GM23338 (cell line): ENCODE measurements around the gene TTC31. TPM values are rescaled to one million over a fixed set of nuclear protein-coding genes. Genes with fewer than 3 reads are reported as not detected.
A peak's percentile ranks its signal among the peaks of the same experiment; 100 is the strongest.

Experiments used
- ATAC-seq: fragments of 200-7000 bp; cut with Tn5 transposase; 3 replicates; pipeline ENCODE4 v1.9.1; 2020
- DNase-seq: peaks from one replicate; pipeline ENCODE4 v3.0.0-alpha.2; 2015; ENCODE audit warnings: low spot score
- H2AFZ ChIP-seq: fragments of 200-600 bp; sonication (generic); 2 replicates; pipeline ENCODE4 v1.8.0; 2016; ENCODE audit warnings: antibody characterized with exemption, mild to moderate bottlenecking, moderate library complexity
- H3F3A ChIP-seq: fragments of 200-600 bp; sonication (generic); replicated peaks from 2 replicates; pipeline ENCODE4 v1.8.0; 2017; ENCODE audit warnings: antibody characterized with exemption, mixed run types, low read depth
- H3K27ac ChIP-seq: fragments of 200-600 bp; sonication (generic); 2 replicates; pipeline ENCODE4 v1.6.1; 2016; ENCODE audit warnings: low read depth
- H3K27me3 ChIP-seq: fragments of 200-600 bp; sonication (generic); 2 replicates; pipeline ENCODE4 v1.8.0; 2016; ENCODE audit warnings: mild to moderate bottlenecking, mixed run types, moderate library complexity; ENCODE audit not compliant: insufficient read depth
- H3K36me3 ChIP-seq: fragments of 200-600 bp; sonication (generic); 2 replicates; pipeline ENCODE4 v1.8.0; 2016; ENCODE audit warnings: mild to moderate bottlenecking; ENCODE audit not compliant: insufficient read depth
- H3K4me1 ChIP-seq: fragments of 200-600 bp; sonication (generic); 2 replicates; pipeline ENCODE4 v1.8.0; 2016; ENCODE audit warnings: mild to moderate bottlenecking, moderate library complexity; ENCODE audit not compliant: insufficient read depth
- H3K4me2 ChIP-seq: fragments of 200-600 bp; sonication (generic); 2 replicates; pipeline ENCODE4 v1.7.1; 2017; ENCODE audit warnings: mixed run types
- H3K4me3 ChIP-seq: fragments of 200-600 bp; sonication (generic); 2 replicates; pipeline ENCODE4 v1.6.1; 2016; ENCODE audit warnings: mixed run types
- H3K79me2 ChIP-seq: fragments of 200-600 bp; sonication (generic); replicated peaks from 2 replicates; pipeline ENCODE4 v1.8.0; 2017; ENCODE audit warnings: mild to moderate bottlenecking; ENCODE audit not compliant: insufficient read depth
- H3K9me2 ChIP-seq: fragments of 200-600 bp; sonication (generic); 2 replicates; pipeline ENCODE4 v1.8.0; 2017; ENCODE audit not compliant: insufficient read depth
- H4K20me1 ChIP-seq: fragments of 200-600 bp; sonication (generic); replicated peaks from 2 replicates; pipeline ENCODE4 v1.8.0; 2017; ENCODE audit warnings: mild to moderate bottlenecking; ENCODE audit not compliant: insufficient read depth
- H3K27ac Mint-ChIP-seq: 2 replicates; pipeline ENCODE4 v1.8.0; 2020; ENCODE audit warnings: inconsistent platforms, mild to moderate bottlenecking, moderate library complexity, mixed read lengths
- H3K27me3 Mint-ChIP-seq: 3 replicates; pipeline ENCODE4 v1.8.0; 2022; ENCODE audit warnings: low read depth, mild to moderate bottlenecking, moderate library complexity, mixed read lengths, inconsistent platforms; ENCODE audit not compliant: insufficient read depth, poor library complexity
- H3K36me3 Mint-ChIP-seq: 3 replicates; pipeline ENCODE4 v1.8.0; 2021; ENCODE audit warnings: low read depth, mild to moderate bottlenecking, inconsistent platforms, moderate library complexity, mixed read lengths
- H3K4me1 Mint-ChIP-seq: 3 replicates; pipeline ENCODE4 v1.8.0; 2020; ENCODE audit warnings: mild to moderate bottlenecking, inconsistent platforms, mixed read lengths
- H3K4me3 Mint-ChIP-seq: 3 replicates; pipeline ENCODE4 v1.8.0; 2021; ENCODE audit warnings: moderate library complexity, mild to moderate bottlenecking, inconsistent platforms, mixed read lengths
- H3K9me3 Mint-ChIP-seq: 3 replicates; pipeline ENCODE4 v1.8.0; 2020; ENCODE audit warnings: moderate library complexity, mild to moderate bottlenecking, inconsistent platforms, mixed read lengths
- CREB1 ChIP-seq: fragments of 250-450 bp; sonication (Bioruptor Pico); IDR thresholded peaks from 2 replicates; pipeline ENCODE4 v1.5.0; 2020; ENCODE audit warnings: low read depth, mild to moderate bottlenecking, moderate library complexity
- EZH2 ChIP-seq: fragments of 200-600 bp; sonication (generic); IDR thresholded peaks from one replicate; pipeline ENCODE4 v1.8.0; 2017; ENCODE audit warnings: antibody characterized with exemption, mild to moderate bottlenecking, low read depth; ENCODE audit not compliant: unreplicated experiment
- NANOG ChIP-seq: IDR thresholded peaks from 2 replicates; pipeline ENCODE4 v1.6.1; 2016; ENCODE audit warnings: antibody characterized with exemption, borderline replicate concordance
- POLR2AphosphoS5 ChIP-seq: IDR thresholded peaks from 2 replicates; pipeline ENCODE4 v1.6.1; 2016; ENCODE audit warnings: antibody characterized with exemption, low read depth
- ZNF114 ChIP-seq: fragments of 250-450 bp; sonication (Bioruptor Pico); IDR thresholded peaks from 2 replicates; pipeline ENCODE4 v1.5.0; 2020; ENCODE audit warnings: mild to moderate bottlenecking, moderate library complexity
- ZNF331 ChIP-seq: fragments of 250-450 bp; sonication (Bioruptor Pico); IDR thresholded peaks from 2 replicates; pipeline ENCODE4 v1.5.0; 2020; ENCODE audit warnings: low read depth, mild to moderate bottlenecking, moderate library complexity
- polyA plus RNA-seq: library from polyadenylated mRNA; unstranded; fragments of >200 nt; fragmentation: Nextera tagmentation; extraction: Ambion mirVana; gene quantifications from 2 replicates; pipeline ENCODE4 v1.2.1, GENCODE V29; 2016
- total RNA-seq: library from RNA; depleted of rRNA; stranded (reverse); fragments of >200 nt; shearing (Covaris generic); gene quantifications from 2 replicates; pipeline ENCODE4 v1.2.3, GENCODE V29; 2014
- TF ChIP-seq, protein P1 (sequence below), 2 experiments: fragments of 200-600 bp in 1 of 2; sonication (generic) in 1 of 2; conservative IDR thresholded peaks; 2 replicates each; pipeline versions ENCODE4 v1.5.1 to v1.6.1; 2016 to 2017; ENCODE audit warnings: antibody characterized with exemption in 2 of 2, low read depth in 2 of 2, mild to moderate bottlenecking in 2 of 2, moderate library complexity in 1 of 2
- TF ChIP-seq, protein P2 (sequence below): IDR thresholded peaks from one replicate; pipeline ENCODE4 v1.6.1; 2018; ENCODE audit warnings: antibody characterized with exemption; ENCODE audit not compliant: unreplicated experiment
- TF ChIP-seq, protein P3 (sequence below): IDR thresholded peaks from 2 replicates; pipeline ENCODE4 v1.6.1; 2016; ENCODE audit warnings: antibody characterized with exemption

The TTC31 gene
- total and polyA plus RNA-seq, 2 experiments from 2014 or later, result 15.8 to 29.2 TPM

DNA sequence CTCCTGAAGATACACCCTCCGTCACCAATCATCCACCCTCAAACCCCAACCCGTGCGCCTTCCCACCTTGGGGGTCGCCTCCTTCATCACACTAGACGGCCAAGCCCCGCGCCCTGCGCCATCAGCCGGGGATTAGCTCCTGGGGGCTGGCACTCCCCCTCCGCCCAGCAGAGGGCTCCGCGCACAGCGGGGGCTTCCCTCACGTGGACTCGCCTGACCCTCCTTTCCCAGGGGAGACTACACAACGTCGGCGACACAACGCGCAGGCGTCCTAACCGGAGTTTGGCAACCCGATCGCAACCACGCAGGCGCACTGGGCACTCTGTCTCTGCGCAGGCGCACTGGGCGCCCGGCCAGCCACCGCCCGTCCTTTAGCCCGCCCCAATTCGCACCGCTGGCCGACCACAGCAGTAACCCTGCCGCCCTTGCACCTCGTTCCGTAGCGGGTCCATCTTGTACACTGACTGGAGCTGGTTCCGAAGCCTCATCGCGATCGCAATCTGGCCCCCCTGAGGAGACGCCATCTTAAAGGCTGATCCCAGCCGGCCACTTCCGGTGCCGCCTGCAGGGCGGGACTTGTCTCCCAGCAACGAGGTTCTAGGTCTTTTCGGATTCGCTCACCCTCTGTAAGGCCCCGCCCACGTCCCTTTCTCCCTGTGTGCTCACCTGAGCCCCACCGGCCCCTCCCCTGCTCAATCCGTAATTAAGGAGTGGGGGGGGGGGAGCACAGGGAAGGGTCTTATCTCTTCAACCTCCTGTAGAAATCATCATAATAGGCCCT is 24.5 kb downstream of the TTC31 start, which contains the start of gene PCGF1 (continued):
- TF ChIP-seq, protein P1, sequence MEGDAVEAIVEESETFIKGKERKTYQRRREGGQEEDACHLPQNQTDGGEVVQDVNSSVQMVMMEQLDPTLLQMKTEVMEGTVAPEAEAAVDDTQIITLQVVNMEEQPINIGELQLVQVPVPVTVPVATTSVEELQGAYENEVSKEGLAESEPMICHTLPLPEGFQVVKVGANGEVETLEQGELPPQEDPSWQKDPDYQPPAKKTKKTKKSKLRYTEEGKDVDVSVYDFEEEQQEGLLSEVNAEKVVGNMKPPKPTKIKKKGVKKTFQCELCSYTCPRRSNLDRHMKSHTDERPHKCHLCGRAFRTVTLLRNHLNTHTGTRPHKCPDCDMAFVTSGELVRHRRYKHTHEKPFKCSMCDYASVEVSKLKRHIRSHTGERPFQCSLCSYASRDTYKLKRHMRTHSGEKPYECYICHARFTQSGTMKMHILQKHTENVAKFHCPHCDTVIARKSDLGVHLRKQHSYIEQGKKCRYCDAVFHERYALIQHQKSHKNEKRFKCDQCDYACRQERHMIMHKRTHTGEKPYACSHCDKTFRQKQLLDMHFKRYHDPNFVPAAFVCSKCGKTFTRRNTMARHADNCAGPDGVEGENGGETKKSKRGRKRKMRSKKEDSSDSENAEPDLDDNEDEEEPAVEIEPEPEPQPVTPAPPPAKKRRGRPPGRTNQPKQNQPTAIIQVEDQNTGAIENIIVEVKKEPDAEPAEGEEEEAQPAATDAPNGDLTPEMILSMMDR (conservative IDR thresholded peaks at IDR 0.05; ENCODE audit: low read depth in 2 of 2), result peak; percentile 37 to 77
- no peak for TF ChIP-seq ZNF331 (CRISPR knock-in tag)

DNA sequence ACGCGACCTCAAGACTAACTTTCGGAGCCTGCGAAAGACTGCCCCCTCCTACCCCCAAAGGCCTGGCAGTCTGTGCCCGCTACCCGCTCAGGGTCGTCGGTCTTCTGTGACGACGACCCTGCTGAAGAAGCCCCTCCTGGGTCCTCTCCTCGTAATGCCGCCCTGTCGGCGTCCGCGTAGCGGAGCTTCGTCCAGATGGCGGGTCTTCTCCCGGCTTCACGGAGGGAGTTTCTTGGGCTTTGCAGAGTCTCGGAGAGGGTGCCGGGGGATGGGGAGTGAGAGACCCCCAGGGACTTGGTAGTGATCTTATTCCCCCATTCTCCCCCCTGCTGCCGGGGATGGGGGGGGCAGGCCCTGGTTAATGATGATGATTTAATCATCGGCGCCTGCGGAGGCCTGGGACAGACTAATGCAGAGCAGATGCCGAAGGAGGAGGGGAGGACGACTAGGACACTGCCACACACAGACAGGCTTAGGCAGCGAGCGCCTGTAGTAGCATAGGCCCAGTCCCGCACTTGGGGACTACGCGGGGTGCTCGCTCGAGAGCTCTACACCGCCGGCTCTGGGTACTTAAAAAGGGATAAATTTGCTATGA is 25.1 kb downstream of the TTC31 start:
- H3F3A ChIP-seq, result peaks cover 9% of the 10 kb centered on the region
- DNase-seq, result peak; percentile 69
- H3K27ac Mint-ChIP-seq, result peak overlapping the region; percentile 99
- peaks cover 30% of the 10 kb centered on the region for H3K4me1 Mint-ChIP-seq
- peak overlapping the region; percentile 83 for H2AFZ ChIP-seq
- no peaks in the 10 kb centered on the region for H3K9me2 ChIP-seq
- H3K79me2 ChIP-seq, result peaks cover 8% of the 10 kb centered on the region
- peaks cover 92% of the 10 kb centered on the region for H3K27me3 ChIP-seq
- H3K4me3 Mint-ChIP-seq, result peak overlapping the region; percentile 98
- H4K20me1 ChIP-seq, result peaks cover 3% of the 10 kb centered on the region
- H3K4me2 ChIP-seq, result peak overlapping the region; percentile 86
- peaks cover 20% of the 10 kb centered on the region for H3K4me1 ChIP-seq
- peak overlapping the region; percentile 78 for H3K27ac ChIP-seq
- H3K9me3 Mint-ChIP-seq, result peaks cover 10% of the 10 kb centered on the region
- peak overlapping the region; percentile 79 for H3K4me3 ChIP-seq
- H3K36me3 ChIP-seq, result peaks cover 7% of the 10 kb centered on the region; the same call in 1 of the 2 replicates
- ATAC-seq, result peak; percentile 54
- H3K36me3 Mint-ChIP-seq, result peaks cover 28% of the 10 kb centered on the region
- peaks cover 96% of the 10 kb centered on the region for H3K27me3 Mint-ChIP-seq
- TF ChIP-seq, protein P2, sequence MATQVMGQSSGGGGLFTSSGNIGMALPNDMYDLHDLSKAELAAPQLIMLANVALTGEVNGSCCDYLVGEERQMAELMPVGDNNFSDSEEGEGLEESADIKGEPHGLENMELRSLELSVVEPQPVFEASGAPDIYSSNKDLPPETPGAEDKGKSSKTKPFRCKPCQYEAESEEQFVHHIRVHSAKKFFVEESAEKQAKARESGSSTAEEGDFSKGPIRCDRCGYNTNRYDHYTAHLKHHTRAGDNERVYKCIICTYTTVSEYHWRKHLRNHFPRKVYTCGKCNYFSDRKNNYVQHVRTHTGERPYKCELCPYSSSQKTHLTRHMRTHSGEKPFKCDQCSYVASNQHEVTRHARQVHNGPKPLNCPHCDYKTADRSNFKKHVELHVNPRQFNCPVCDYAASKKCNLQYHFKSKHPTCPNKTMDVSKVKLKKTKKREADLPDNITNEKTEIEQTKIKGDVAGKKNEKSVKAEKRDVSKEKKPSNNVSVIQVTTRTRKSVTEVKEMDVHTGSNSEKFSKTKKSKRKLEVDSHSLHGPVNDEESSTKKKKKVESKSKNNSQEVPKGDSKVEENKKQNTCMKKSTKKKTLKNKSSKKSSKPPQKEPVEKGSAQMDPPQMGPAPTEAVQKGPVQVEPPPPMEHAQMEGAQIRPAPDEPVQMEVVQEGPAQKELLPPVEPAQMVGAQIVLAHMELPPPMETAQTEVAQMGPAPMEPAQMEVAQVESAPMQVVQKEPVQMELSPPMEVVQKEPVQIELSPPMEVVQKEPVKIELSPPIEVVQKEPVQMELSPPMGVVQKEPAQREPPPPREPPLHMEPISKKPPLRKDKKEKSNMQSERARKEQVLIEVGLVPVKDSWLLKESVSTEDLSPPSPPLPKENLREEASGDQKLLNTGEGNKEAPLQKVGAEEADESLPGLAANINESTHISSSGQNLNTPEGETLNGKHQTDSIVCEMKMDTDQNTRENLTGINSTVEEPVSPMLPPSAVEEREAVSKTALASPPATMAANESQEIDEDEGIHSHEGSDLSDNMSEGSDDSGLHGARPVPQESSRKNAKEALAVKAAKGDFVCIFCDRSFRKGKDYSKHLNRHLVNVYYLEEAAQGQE, result no peak
- TF ChIP-seq, protein P1 (conservative IDR thresholded peaks at IDR 0.05; ENCODE audit: low read depth in 2 of 2), result no peak
- no peak for TF ChIP-seq POLR2AphosphoS5
- no peak for TF ChIP-seq CREB1 (CRISPR knock-in tag)
- TF ChIP-seq NANOG, result no peak
- no peak for TF ChIP-seq ZNF114 (CRISPR knock-in tag)
- TF ChIP-seq, protein P3, sequence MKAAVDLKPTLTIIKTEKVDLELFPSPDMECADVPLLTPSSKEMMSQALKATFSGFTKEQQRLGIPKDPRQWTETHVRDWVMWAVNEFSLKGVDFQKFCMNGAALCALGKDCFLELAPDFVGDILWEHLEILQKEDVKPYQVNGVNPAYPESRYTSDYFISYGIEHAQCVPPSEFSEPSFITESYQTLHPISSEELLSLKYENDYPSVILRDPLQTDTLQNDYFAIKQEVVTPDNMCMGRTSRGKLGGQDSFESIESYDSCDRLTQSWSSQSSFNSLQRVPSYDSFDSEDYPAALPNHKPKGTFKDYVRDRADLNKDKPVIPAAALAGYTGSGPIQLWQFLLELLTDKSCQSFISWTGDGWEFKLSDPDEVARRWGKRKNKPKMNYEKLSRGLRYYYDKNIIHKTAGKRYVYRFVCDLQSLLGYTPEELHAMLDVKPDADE, result no peak
- no peak for TF ChIP-seq EZH2
